ENCODE measurements around the gene KRT86.
"Not testable (repeated sequence)": the region's sequence is repeated elsewhere in the genome, so short reads cannot be mapped to it uniquely, and the experiment has no call there.

KRT86 gene

GRCh38 chr12:52253391-52254179, 20.9 kb upstream of the KRT86 start:
- no peaks in the 10 kb centered on the region for H3K36me3 ChIP-seq (ENCODE audit: insufficient read depth, low read length)
- no peaks in the 10 kb centered on the region; the same call in 1 of the 2 replicates for H3K4me1 ChIP-seq (ENCODE audit: insufficient read depth, low read length)
- H3K9ac ChIP-seq (ENCODE audit: low read depth, low read length): no peak overlapping the region
- no peaks in the 10 kb centered on the region for H3K9me3 ChIP-seq (ENCODE audit: control insufficient read depth, insufficient read depth, low read length)

GRCh38 chr12:52254180-52254964, 20.1 kb upstream of the KRT86 start:
- Histone ChIP-seq H3K9me3 (ENCODE audit: control insufficient read depth, insufficient read depth, low read length) (no peaks in the 10 kb centered on the region), H3K4me1 (ENCODE audit: insufficient read depth, low read length) (no peaks in the 10 kb centered on the region; the same call in 1 of the 2 replicates), H3K9ac (ENCODE audit: low read depth, low read length) (no peak overlapping the region), H3K36me3 (ENCODE audit: insufficient read depth, low read length) (no peaks in the 10 kb centered on the region)

- Histone ChIP-seq H3K9ac (ENCODE audit: low read depth, low read length) (no peak overlapping the region), H3K4me1 (ENCODE audit: insufficient read depth, low read length) (no peaks in the 10 kb centered on the region; the same call in 1 of the 2 replicates), H3K36me3 (ENCODE audit: insufficient read depth, low read length) (no peaks in the 10 kb centered on the region), H3K9me3 (ENCODE audit: control insufficient read depth, insufficient read depth, low read length) (no peaks in the 10 kb centered on the region)
Measured at GRCh38 chr12:52254965-52255751, 19.3 kb upstream of the KRT86 start.

GRCh38 chr12:52255926-52256583, 18.4 kb upstream of the KRT86 start:
- Histone ChIP-seq H3K9ac (ENCODE audit: low read depth, low read length) (no peak overlapping the region), H3K9me3 (ENCODE audit: control insufficient read depth, insufficient read depth, low read length) (no peaks in the 10 kb centered on the region), H3K4me1 (ENCODE audit: insufficient read depth, low read length) (no peaks in the 10 kb centered on the region; the same call in 1 of the 2 replicates), H3K36me3 (ENCODE audit: insufficient read depth, low read length) (no peaks in the 10 kb centered on the region)

GRCh38 chr12:52256584-52256935, 17.9 kb upstream of the KRT86 start:
- H3K36me3 ChIP-seq (ENCODE audit: insufficient read depth, low read length): no peaks in the 10 kb centered on the region
- no peak overlapping the region for H3K9ac ChIP-seq (ENCODE audit: low read depth, low read length)
- no peaks in the 10 kb centered on the region for H3K9me3 ChIP-seq (ENCODE audit: control insufficient read depth, insufficient read depth, low read length)
- H3K4me1 ChIP-seq (ENCODE audit: insufficient read depth, low read length): no peaks in the 10 kb centered on the region; the same call in 1 of the 2 replicates

- Histone ChIP-seq H3K9me3 (ENCODE audit: control insufficient read depth, insufficient read depth, low read length) (no peaks in the 10 kb centered on the region), H3K4me1 (ENCODE audit: insufficient read depth, low read length) (no peaks in the 10 kb centered on the region), H3K36me3 (ENCODE audit: insufficient read depth, low read length) (no peaks in the 10 kb centered on the region), H3K9ac (ENCODE audit: low read depth, low read length) (no peak overlapping the region)
Measured at GRCh38 chr12:52257074-52257551, 17.3 kb upstream of the KRT86 start.

GRCh38 chr12:52257922-52258321, 16.5 kb upstream of the KRT86 start:
- not testable (repeated sequence) for H3K9ac ChIP-seq (ENCODE audit: low read depth, low read length); H3K36me3 ChIP-seq (ENCODE audit: insufficient read depth, low read length); H3K4me1 ChIP-seq (ENCODE audit: insufficient read depth, low read length); H3K9me3 ChIP-seq (ENCODE audit: control insufficient read depth, insufficient read depth, low read length)

GRCh38 chr12:52258335-52258901, 16.0 kb upstream of the KRT86 start:
- Histone ChIP-seq H3K36me3 (ENCODE audit: insufficient read depth, low read length) (no peaks in the 10 kb centered on the region), H3K9me3 (ENCODE audit: control insufficient read depth, insufficient read depth, low read length) (no peaks in the 10 kb centered on the region), H3K4me1 (ENCODE audit: insufficient read depth, low read length) (no peaks in the 10 kb centered on the region), H3K9ac (ENCODE audit: low read depth, low read length) (peak overlapping the region; percentile 6; the same call in 1 of the 2 replicates)

GRCh38 chr12:52259657-52260243, 14.7 kb upstream of the KRT86 start:
- H3K9ac ChIP-seq (ENCODE audit: low read depth, low read length): no peak overlapping the region
- no peaks in the 10 kb centered on the region for H3K9me3 ChIP-seq (ENCODE audit: control insufficient read depth, insufficient read depth, low read length)
- H3K4me1 ChIP-seq (ENCODE audit: insufficient read depth, low read length): no peaks in the 10 kb centered on the region
- no peaks in the 10 kb centered on the region for H3K36me3 ChIP-seq (ENCODE audit: insufficient read depth, low read length)

- H3K9ac ChIP-seq (ENCODE audit: low read depth, low read length): no peak overlapping the region
- no peaks in the 10 kb centered on the region for H3K4me1 ChIP-seq (ENCODE audit: insufficient read depth, low read length)
- H3K36me3 ChIP-seq (ENCODE audit: insufficient read depth, low read length): no peaks in the 10 kb centered on the region
- H3K9me3 ChIP-seq (ENCODE audit: control insufficient read depth, insufficient read depth, low read length): no peaks in the 10 kb centered on the region
Measured at GRCh38 chr12:52260361-52261207, 13.9 kb upstream of the KRT86 start.

- Histone ChIP-seq H3K9me3 (ENCODE audit: control insufficient read depth, insufficient read depth, low read length) (no peaks in the 10 kb centered on the region), H3K9ac (ENCODE audit: low read depth, low read length) (no peak overlapping the region), H3K4me1 (ENCODE audit: insufficient read depth, low read length) (no peaks in the 10 kb centered on the region), H3K36me3 (ENCODE audit: insufficient read depth, low read length) (no peaks in the 10 kb centered on the region)
Measured at GRCh38 chr12:52261208-52261484, 13.3 kb upstream of the KRT86 start.

- H3K9me3 ChIP-seq (ENCODE audit: control insufficient read depth, insufficient read depth, low read length): no peaks in the 10 kb centered on the region
- H3K36me3 ChIP-seq (ENCODE audit: insufficient read depth, low read length): no peaks in the 10 kb centered on the region
- no peaks in the 10 kb centered on the region for H3K4me1 ChIP-seq (ENCODE audit: insufficient read depth, low read length)
- H3K9ac ChIP-seq (ENCODE audit: low read depth, low read length): no peak overlapping the region
Measured at GRCh38 chr12:52262286-52262685, 12.2 kb upstream of the KRT86 start.

All from ES-I3 (cell line).